AG09309 (cell line): Measurements from ENCODE around the gene GPANK1.
"Not testable (repeated sequence)": the region's sequence is repeated elsewhere in the genome, so short reads cannot be mapped to it uniquely, and the experiment has no call there.

Experiments
- DNase-seq: peaks from one replicate; pipeline ENCODE4 v3.0.0-alpha.2; 2010; ENCODE audit warnings: low read depth
- H3K4me3 ChIP-seq: 2 replicates; pipeline ENCODE4 v1.5.1; 2011; ENCODE audit warnings: mild to moderate bottlenecking, low read depth, low read length, moderate library complexity; ENCODE audit not compliant: control insufficient read depth
- TF ChIP-seq, protein P1 (sequence below): IDR thresholded peaks from 2 replicates; pipeline ENCODE4 v1.5.1; 2011; ENCODE audit warnings: mild to moderate bottlenecking, low read depth, low read length, inconsistent platforms; ENCODE audit not compliant: insufficient read depth, control insufficient read depth; ENCODE audit errors: missing control alignments

The GPANK1 gene

DNA sequence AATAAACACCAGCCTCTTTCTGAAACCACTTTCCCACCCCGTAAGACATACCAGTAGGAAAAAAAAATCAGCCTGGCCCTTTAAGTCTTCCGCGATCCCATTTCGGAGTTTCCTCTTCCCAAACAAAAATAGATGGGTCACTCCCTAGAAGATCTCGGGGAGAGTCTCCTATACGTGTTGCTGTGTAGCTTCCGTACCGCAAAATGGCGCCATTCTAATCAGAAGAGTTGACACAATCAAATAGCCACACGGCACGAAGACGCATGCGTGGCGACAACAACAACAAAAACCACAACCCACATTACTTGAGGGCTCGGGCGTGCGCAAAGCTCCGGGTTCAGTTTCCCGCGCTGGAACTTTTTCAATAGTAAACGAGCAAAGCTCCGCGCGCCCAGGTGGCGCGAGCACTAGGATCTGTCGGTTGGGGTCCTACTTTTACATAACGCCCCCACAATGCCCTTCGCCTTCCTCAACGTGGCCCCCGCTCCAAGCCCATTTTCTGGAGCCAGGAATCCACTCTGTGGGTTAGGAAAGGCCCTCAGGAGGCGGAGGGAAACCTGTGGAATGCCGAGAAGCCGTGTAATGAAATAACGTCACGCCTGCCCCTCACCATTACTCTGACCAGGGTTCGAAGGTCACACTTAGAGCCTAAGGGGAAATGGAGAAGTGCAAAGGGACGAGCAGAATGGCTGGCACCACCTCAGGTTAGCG is at the start of gene GPANK1:
Gene GPANK1 (minus strand): TSS at position 208 of the 711 bp plus-strand sequence. CDS start 519 bp downstream, outside the sequence.
- TF ChIP-seq, protein P1, sequence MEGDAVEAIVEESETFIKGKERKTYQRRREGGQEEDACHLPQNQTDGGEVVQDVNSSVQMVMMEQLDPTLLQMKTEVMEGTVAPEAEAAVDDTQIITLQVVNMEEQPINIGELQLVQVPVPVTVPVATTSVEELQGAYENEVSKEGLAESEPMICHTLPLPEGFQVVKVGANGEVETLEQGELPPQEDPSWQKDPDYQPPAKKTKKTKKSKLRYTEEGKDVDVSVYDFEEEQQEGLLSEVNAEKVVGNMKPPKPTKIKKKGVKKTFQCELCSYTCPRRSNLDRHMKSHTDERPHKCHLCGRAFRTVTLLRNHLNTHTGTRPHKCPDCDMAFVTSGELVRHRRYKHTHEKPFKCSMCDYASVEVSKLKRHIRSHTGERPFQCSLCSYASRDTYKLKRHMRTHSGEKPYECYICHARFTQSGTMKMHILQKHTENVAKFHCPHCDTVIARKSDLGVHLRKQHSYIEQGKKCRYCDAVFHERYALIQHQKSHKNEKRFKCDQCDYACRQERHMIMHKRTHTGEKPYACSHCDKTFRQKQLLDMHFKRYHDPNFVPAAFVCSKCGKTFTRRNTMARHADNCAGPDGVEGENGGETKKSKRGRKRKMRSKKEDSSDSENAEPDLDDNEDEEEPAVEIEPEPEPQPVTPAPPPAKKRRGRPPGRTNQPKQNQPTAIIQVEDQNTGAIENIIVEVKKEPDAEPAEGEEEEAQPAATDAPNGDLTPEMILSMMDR: no peak
- peak within 1 kb of the TSS; percentile 95 for H3K4me3 ChIP-seq
- DNase-seq: peak; percentile 79

DNA sequence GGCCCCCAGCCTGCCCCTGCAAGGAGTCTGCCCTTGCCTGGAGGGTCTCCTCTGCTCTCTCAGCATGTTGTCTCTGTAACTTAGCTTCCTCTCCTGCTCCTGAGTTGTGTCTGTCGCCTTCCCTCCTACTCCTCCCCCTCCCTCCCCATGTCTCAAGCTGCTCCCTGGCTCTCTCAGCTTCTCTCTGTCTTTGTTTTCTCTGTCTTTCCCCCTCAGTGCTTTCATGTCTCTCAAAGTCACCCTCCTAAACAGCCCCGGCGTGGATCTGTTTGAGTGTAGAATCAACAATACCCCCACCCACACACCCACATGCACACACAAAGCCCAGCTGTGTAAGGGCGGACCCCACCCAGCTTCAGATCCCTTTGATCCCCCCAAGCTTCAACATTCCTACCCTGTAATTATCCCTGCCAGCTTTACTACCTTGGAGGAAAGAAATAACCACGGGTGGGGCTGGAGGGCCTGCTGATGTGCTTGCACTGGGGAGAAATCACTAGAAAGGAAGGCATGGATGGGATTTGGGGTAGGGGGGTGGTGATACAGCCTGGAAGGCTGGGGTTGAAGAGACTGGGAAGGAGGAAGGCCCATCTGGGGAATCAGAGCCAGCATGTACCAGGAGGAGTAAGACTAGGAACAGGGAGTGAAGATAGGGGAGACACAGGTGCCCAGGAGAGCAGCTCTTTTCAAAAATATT is 49.3 kb upstream of the GPANK1 start:
- no peak for DNase-seq
- H3K4me3 ChIP-seq: no peak overlapping the region
- TF ChIP-seq, protein P1: no peak

DNA sequence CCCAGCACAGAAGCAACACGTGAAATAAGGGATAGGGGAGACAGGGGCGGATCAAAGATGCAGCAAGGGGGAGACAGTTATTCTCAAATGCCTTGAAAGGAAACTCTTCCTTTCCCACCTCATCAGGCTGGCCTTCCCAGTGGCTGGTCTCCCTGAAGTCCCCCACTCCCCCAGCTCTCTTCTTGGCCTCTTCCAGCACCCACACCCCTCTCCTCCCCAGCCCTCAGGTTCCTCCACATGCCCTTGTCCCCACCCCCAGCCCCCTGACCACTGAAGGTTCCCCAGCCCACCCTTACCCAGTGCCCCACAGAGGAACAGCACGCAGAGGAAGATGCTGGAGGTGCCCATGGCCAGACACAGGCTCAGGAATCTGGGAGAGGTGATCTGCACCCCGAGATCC is 48.7 kb upstream of the GPANK1 start:
- no peak for DNase-seq
- no peak overlapping the region for H3K4me3 ChIP-seq
- TF ChIP-seq, protein P1: no peak

DNA sequence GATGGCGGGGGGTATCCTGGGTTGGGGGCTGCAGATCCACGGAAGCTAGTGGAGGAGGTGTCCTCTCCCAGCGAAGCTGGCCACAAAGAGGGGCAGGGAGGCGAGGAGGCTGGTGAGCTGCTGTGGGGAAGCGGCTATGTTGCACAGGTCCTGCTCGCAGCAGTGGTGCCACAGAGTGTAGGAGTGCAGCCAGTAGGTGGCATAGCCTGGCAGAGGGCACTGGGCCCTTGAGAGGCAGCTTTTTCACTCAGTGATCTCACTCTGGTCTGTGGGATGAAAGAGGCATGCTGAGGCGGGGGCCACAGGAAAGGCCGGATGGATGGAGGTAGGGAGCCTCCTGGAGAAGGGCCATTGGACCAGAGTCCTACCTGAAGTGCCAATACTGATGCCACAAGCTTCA is 47.5 kb upstream of the GPANK1 start:
- no peak for DNase-seq
- TF ChIP-seq, protein P1: peak; percentile 36
- H3K4me3 ChIP-seq: no peak overlapping the region

DNA sequence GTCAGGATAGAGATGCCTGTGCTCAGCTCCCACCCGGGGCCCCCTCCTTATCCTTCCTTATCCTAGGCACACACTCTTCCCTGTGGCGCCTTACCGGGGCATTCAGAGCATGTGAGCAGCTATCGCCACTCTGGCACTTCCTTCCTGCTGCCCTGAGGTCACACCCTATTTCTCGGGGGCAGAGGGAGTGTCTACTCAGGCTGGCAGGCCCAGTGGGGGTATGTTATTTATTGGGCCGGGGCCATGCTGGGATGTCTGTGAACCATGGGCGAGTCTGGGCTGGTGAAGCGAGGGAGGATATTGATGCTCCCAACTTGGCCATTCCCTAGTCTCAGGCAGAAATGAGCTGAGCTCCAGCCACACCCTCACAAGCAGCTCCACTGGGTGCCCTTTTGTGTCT is 46.4 kb upstream of the GPANK1 start:
- TF ChIP-seq, protein P1: no peak
- DNase-seq: no peak
- no peak overlapping the region for H3K4me3 ChIP-seq

DNA sequence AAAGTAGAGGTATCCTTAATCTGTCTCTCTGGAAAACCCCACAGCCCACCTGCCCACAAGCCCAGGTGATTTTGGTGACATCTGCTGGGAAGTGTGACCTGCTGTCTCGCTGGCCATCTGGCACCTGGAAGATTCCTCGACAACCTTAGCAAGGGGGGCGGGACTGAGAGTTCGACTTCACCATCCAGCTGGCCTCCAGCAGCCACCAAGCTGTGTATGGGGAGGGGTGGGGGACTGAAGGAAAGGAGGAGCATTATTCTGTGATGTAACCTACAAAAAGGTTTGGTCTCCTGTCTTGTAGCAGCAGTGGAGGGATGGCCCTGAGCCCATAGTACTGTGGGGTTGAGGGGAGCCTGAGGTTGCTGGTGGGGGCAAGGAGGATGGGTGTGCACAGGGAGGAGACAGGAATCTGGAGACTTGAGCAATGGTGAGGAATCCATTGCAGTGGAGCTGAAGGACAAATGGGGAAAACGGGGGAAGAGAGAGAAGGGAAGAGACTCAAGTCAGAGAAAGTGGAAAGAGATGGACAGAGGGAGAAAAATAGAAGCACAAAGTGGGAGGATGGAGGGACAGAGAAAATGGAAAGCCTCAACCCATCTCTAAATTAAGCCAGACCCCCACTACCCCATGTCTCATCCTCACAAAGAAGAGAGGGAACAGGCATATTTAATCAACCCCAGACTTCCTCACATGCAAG is 45.9 kb upstream of the GPANK1 start:
- DNase-seq: no peak
- no peak overlapping the region for H3K4me3 ChIP-seq
- TF ChIP-seq, protein P1: no peak

DNA sequence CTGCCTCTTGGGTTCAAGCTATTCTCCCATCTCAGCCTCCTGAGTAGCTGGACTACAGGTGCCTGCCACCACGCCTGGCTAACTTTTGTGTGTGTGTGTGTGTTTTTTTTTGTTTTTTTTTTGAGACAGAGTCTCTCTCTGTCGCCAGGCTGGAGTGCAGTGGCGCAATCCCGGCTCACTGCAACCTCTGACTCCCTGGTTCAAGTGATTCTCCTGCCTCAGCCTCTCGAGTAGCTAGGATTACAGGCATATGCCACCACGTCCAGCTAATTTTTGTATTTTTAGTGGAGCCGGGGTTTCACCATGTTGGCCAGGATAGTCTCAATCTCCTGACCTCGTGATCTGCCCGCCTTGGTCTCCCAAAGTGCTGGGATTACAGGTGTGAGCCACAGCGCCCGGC is 44.4 kb upstream of the GPANK1 start:
- H3K4me3 ChIP-seq, DNase-seq: not testable (repeated sequence)
